Right hindlimb (tissue), 1 donor: ENCODE measurements around the gene LTN1.
"Not testable (repeated sequence)": the region's sequence is repeated elsewhere in the genome, so short reads cannot be mapped to it uniquely, and the experiment has no call there.

Experiments used
- DNase-seq: peaks from one replicate; pipeline ENCODE4 v3.0.0-alpha.2; 2018

The LTN1 gene

GRCh38 chr21:28992526-28993292 lies at the start of gene LTN1:
TSS of gene LTN1 (minus strand) at chr21:28992877. CDS start at chr21:28992805, 72 bp downstream.
- DNase-seq, result peak; percentile 99

GRCh38 chr21:29034678-29035077 lies 42.0 kb upstream of the LTN1 start:
- DNase-seq, result no peak

GRCh38 chr21:29033871-29034270 lies 41.2 kb upstream of the LTN1 start:
- DNase-seq, result no peak

GRCh38 chr21:29033301-29033700 lies 40.6 kb upstream of the LTN1 start:
- no peak for DNase-seq

GRCh38 chr21:29030909-29031308 lies 38.2 kb upstream of the LTN1 start:
- no peak for DNase-seq

GRCh38 chr21:29029524-29029923 lies 36.8 kb upstream of the LTN1 start:
- DNase-seq, result no peak

GRCh38 chr21:29025328-29025713 lies 32.6 kb upstream of the LTN1 start:
- no peak for DNase-seq

GRCh38 chr21:29024474-29025327 lies 32.0 kb upstream of the LTN1 start, which contains the start of gene USP16:
TSS of gene USP16 (plus strand) at chr21:29024668. CDS start at chr21:29027914, 3,246 bp downstream.
- DNase-seq, result peak; percentile 99

GRCh38 chr21:29022166-29022565 lies 29.5 kb upstream of the LTN1 start:
- DNase-seq, result no peak

- no peak for DNase-seq
Measured at GRCh38 chr21:29018540-29018939, 25.9 kb upstream of the LTN1 start.

GRCh38 chr21:29017639-29018237 lies 25.1 kb upstream of the LTN1 start:
- no peak for DNase-seq

- not testable (repeated sequence) for DNase-seq
Measured at GRCh38 chr21:29011236-29011635, 18.6 kb upstream of the LTN1 start.

- no peak for DNase-seq
Measured at GRCh38 chr21:29008367-29008766, 15.7 kb upstream of the LTN1 start.

GRCh38 chr21:29007810-29008209 lies 15.1 kb upstream of the LTN1 start:
- DNase-seq, result no peak

- DNase-seq, result no peak
Measured at GRCh38 chr21:29007135-29007534, 14.5 kb upstream of the LTN1 start.

GRCh38 chr21:29005696-29006095 lies 13.0 kb upstream of the LTN1 start:
- no peak for DNase-seq

GRCh38 chr21:29002442-29003144 lies 9.9 kb upstream of the LTN1 start:
- DNase-seq, result peak; percentile 97

GRCh38 chr21:28993293-28993629 lies 584 bp upstream of the LTN1 start:
- no peak for DNase-seq

- no peak for DNase-seq
Measured at GRCh38 chr21:28991861-28992525, 684 bp downstream of the LTN1 start.

- not testable (repeated sequence) for DNase-seq
Measured at GRCh38 chr21:28988146-28988545, 4.5 kb downstream of the LTN1 start.

- no peak for DNase-seq
Measured at GRCh38 chr21:28986677-28987076, 6.0 kb downstream of the LTN1 start.

GRCh38 chr21:28982637-28983036 lies 10.0 kb downstream of the LTN1 start:
- no peak for DNase-seq
